ENCODE data around the gene UGT1A3. TPM values are rescaled to one million over a fixed set of nuclear protein-coding genes. Genes with fewer than 3 reads are reported as not detected.

The UGT1A3 gene
- total RNA-seq, 1 donor from 2014 or later, result not detected

DNA sequence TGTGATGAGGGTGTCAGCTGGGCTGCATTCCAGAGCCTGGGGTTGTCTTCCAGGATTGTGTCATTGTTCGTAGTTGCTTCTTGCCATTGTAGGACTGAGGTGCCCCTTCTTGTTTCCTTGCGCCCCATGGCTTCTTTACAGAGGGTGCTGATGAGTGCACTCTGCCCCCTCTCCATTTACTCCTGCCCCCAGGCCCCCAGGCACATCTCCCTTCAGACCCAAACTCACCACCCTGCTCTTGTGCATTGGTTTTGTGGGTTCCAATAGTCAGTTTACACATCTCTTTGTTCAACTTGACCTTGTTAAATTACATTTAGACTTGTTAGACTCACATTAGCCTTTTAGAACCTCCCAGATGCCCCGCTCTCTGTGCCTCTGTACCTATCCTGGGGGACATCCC lies 92.4 kb downstream of the UGT1A3 start:
- DNase-seq (no peak), ATAC-seq (no peak)
- TF ChIP-seq, protein P1, sequence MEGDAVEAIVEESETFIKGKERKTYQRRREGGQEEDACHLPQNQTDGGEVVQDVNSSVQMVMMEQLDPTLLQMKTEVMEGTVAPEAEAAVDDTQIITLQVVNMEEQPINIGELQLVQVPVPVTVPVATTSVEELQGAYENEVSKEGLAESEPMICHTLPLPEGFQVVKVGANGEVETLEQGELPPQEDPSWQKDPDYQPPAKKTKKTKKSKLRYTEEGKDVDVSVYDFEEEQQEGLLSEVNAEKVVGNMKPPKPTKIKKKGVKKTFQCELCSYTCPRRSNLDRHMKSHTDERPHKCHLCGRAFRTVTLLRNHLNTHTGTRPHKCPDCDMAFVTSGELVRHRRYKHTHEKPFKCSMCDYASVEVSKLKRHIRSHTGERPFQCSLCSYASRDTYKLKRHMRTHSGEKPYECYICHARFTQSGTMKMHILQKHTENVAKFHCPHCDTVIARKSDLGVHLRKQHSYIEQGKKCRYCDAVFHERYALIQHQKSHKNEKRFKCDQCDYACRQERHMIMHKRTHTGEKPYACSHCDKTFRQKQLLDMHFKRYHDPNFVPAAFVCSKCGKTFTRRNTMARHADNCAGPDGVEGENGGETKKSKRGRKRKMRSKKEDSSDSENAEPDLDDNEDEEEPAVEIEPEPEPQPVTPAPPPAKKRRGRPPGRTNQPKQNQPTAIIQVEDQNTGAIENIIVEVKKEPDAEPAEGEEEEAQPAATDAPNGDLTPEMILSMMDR (IDR thresholded peaks at IDR 0.05), result no peak
- no peak overlapping the region for H3K27ac ChIP-seq
- peaks cover 4% of the 10 kb centered on the region for H3K27me3 ChIP-seq (ENCODE audit: low read depth)
- no peaks in the 10 kb centered on the region for H3K36me3 ChIP-seq
- H3K9me3 ChIP-seq, result no peaks in the 10 kb centered on the region
- intact Hi-C loops (cut with DNase I), result no loop called here
- no peak overlapping the region for H3K4me3 ChIP-seq
- no peaks in the 10 kb centered on the region for H3K4me1 ChIP-seq

DNA sequence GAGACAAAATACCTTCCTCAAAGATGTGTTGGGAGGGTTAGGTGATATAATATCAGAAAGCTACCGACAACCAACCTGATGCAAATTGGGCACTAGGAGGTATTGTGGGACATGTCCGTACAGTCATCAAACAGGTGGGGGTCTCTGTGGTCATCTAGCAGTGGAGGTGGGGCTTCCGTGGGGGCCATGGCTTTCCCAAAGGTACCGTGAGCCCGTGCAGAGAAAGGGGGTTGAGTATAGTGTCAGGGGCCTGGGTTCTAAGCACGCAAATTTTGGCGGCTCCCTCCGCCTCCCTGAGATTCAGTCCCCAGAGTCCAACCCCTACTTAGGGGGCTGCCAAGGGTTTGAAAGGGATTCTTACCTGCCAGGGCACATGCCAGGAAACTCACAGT lies 92.9 kb downstream of the UGT1A3 start:
- H3K36me3 ChIP-seq, result no peaks in the 10 kb centered on the region
- DNase-seq (no peak), ATAC-seq (no peak)
- intact Hi-C loops (cut with DNase I), result no loop called here
- TF ChIP-seq, protein P1 (IDR thresholded peaks at IDR 0.05), result no peak
- H3K9me3 ChIP-seq, result no peaks in the 10 kb centered on the region
- H3K4me1 ChIP-seq, result no peaks in the 10 kb centered on the region
- no peak overlapping the region for H3K4me3 ChIP-seq
- H3K27me3 ChIP-seq (ENCODE audit: low read depth), result peaks cover 4% of the 10 kb centered on the region
- no peak overlapping the region for H3K27ac ChIP-seq

DNA sequence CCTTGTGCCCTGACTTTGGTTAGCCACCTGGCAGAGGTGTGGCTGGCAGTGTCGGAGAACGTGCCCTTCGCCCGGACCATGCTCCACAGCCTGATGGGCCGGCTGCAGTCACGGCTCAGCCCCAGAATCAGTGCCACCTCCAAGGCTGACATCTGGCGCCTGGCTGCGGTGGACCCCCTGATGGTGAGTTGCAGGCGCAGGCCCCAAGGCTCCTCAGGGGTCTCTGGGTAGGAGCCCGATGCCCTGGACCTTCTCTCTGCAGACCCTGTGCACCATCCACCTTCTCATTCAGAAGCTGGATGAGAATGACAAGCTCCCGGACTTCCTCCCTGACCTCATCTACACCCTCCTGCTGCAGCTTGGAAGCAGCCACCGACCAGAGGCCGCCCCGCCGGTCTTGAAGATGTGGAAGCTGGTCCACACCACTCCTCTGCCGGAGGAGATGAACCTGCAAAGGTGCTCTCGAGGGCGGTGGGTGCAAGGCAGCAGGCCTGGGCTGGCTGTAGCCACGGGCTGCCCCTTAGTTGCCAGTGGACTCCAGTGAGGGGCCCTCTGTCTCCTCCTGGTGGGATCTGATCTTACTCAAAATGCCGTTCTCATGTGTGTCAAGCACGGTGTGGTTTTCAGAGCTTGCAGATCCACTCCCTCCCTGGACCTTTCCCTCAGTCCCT lies 93.4 kb downstream of the UGT1A3 start:
- no peak for DNase-seq

More for the DNA sequence above, 93.4 kb downstream of the UGT1A3 start:
- no peak for ATAC-seq
- H3K4me3 ChIP-seq, result no peak overlapping the region
- no peak overlapping the region for H3K27ac ChIP-seq
- H3K9me3 ChIP-seq, result no peaks in the 10 kb centered on the region
- peaks cover 4% of the 10 kb centered on the region for H3K27me3 ChIP-seq (ENCODE audit: low read depth)
- H3K4me1 ChIP-seq, result no peaks in the 10 kb centered on the region
- intact Hi-C loops (cut with DNase I), result no loop called here
- no peaks in the 10 kb centered on the region for H3K36me3 ChIP-seq
- TF ChIP-seq, protein P1 (IDR thresholded peaks at IDR 0.05), result no peak

Other genes starting within 250 kb of the UGT1A3 start
- 45.4 TPM for gene USP40, start 162.3 kb upstream of the UGT1A3 start, total RNA-seq
- not detected for gene UGT1A8, start 111.4 kb upstream of the UGT1A3 start, total RNA-seq
- not detected for gene UGT1A10, start 92.6 kb upstream of the UGT1A3 start, total RNA-seq
- gene UGT1A9, start 57.1 kb upstream of the UGT1A3 start, total RNA-seq, result not detected
- gene UGT1A7, start 47.1 kb upstream of the UGT1A3 start, total RNA-seq, result not detected
- 2.3 TPM for gene UGT1A6, start 36.2 kb upstream of the UGT1A3 start, total RNA-seq
- 0.27 TPM for gene UGT1A5, start 16.1 kb upstream of the UGT1A3 start, total RNA-seq
- gene UGT1A4, start 10.3 kb upstream of the UGT1A3 start, total RNA-seq, result not detected
- 0.24 TPM for gene UGT1A1, start 31.2 kb downstream of the UGT1A3 start, total RNA-seq
- not detected for gene MROH2A, start 49.3 kb downstream of the UGT1A3 start, total RNA-seq
- gene HJURP, start 125.5 kb downstream of the UGT1A3 start, total RNA-seq, result 1.5 TPM
- not detected for gene TRPM8, start 188.3 kb downstream of the UGT1A3 start, total RNA-seq